ENCODE measurements around the gene CLEC18C. TPM values are rescaled to one million over a fixed set of nuclear protein-coding genes. Genes with fewer than 3 reads are reported as not detected.
"Not testable (repeated sequence)": the region's sequence is repeated elsewhere in the genome, so short reads cannot be mapped to it uniquely, and the experiment has no call there.

Gene CLEC18C
- total RNA-seq, 1 donor = 0.43 TPM

- TF ChIP-seq CTCF (IDR thresholded peaks at IDR 0.05; ENCODE audit: insufficient read depth, low read depth, low read length) = no peak
- no peak for DNase-seq (ENCODE audit: low read depth)
- H3K4me3 ChIP-seq (ENCODE audit: low read depth, low read length) = no peak overlapping the region
These were observed 10.0 kb upstream of the CLEC18C start for GRCh38 chr16:70163596-70163995.

- not testable (repeated sequence) for DNase-seq (ENCODE audit: low read depth); H3K4me3 ChIP-seq (ENCODE audit: low read depth, low read length)
These were observed 6.9 kb upstream of the CLEC18C start for GRCh38 chr16:70166688-70167087.

- not testable (repeated sequence) for H3K4me3 ChIP-seq (ENCODE audit: low read depth, low read length); DNase-seq (ENCODE audit: low read depth)
These were observed 329 bp downstream of the CLEC18C start for GRCh38 chr16:70173916-70174315.

DNA sequence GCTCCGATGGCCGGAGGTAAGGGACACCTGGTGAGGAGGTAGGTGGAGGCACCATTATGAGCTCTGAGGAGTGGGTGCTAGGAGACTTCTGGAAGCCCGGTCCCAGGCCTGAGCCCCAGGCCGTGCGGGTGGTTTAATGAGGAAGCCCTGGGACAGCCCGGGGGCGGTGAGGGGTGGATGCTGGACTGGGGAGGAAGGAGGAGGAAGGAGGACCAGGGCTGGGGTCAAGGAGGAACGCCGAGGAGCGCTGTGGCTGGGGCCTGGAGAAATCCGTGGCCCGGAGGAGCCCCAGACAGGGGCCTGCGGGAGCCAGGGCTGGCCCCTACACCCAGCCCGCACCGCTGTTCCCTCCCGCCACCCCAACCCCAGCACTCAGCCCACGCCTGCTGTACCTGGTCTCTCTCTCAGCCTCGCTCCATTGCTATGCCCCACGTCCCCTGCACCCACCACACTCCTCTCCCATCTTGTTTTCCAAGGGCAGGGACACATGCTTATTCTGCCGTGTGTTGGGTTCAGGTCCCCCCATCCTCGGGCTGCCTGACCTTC lies 873 bp downstream of the CLEC18C start:
- DNase-seq (ENCODE audit: low read depth) = not testable (repeated sequence)

GRCh38 chr16:70187858-70188607 lies 14.4 kb downstream of the CLEC18C start:
- not testable (repeated sequence) for DNase-seq (ENCODE audit: low read depth)
- peak overlapping the region; percentile 27 for H3K4me3 ChIP-seq (ENCODE audit: low read depth, low read length)

More for the DNA sequence above, 873 bp downstream of the CLEC18C start:
- not testable (repeated sequence) for H3K4me3 ChIP-seq (ENCODE audit: low read depth, low read length)

- not testable (repeated sequence) for DNase-seq (ENCODE audit: low read depth)
These were observed 15.0 kb downstream of the CLEC18C start for GRCh38 chr16:70188608-70188915.

DNA sequence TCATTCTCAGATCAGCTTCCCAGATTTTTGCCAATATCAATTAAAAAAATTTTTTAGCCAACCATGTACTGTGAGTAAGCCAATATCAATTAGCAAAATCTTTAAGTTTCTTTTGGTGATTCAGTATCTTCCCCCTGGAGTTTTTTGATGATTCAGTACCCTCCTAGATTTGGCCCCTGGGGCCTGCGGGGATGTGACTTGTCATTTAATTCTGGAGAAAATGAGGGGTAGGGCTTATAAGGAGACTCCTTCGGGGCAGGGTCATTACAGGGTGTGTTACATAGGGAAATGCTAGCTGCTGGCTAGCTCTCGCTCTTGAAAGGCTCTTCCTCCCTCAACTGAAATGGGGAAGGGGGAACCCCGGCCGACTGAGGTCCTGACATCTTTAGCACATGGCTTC lies 17.0 kb downstream of the CLEC18C start:
- not testable (repeated sequence) for DNase-seq (ENCODE audit: low read depth); H3K4me3 ChIP-seq (ENCODE audit: low read depth, low read length)

More at GRCh38 chr16:70188608-70188915, 15.0 kb downstream of the CLEC18C start:
- peak overlapping the region; percentile 27 for H3K4me3 ChIP-seq (ENCODE audit: low read depth, low read length)

GRCh38 chr16:70196683-70197300 lies 23.2 kb downstream of the CLEC18C start:
- not testable (repeated sequence) for H3K4me3 ChIP-seq (ENCODE audit: low read depth, low read length); DNase-seq (ENCODE audit: low read depth)

DNA sequence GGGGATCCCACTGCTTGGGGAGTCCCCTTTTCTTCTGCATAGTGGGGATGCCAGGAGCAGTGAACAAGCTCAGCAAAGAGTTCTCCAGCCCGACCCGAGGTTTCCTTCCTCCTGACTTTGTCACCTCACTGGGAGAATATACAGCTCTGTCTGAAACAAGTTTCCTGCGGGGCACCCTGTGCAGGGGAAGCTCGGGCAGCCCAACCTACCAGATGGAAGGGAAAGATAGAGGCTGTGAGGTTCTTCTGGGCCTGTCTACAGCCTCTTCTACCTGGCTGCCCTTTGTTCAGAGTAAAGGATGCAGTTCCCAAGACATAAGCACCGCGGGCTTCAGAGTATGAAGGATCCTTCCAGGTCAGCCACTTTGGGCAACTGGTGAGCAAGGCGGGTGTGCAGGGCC lies 24.0 kb downstream of the CLEC18C start:
- not testable (repeated sequence) for H3K4me3 ChIP-seq (ENCODE audit: low read depth, low read length); DNase-seq (ENCODE audit: low read depth)

GRCh38 chr16:70198230-70198629 lies 24.6 kb downstream of the CLEC18C start:
- not testable (repeated sequence) for DNase-seq (ENCODE audit: low read depth); H3K4me3 ChIP-seq (ENCODE audit: low read depth, low read length)

DNA sequence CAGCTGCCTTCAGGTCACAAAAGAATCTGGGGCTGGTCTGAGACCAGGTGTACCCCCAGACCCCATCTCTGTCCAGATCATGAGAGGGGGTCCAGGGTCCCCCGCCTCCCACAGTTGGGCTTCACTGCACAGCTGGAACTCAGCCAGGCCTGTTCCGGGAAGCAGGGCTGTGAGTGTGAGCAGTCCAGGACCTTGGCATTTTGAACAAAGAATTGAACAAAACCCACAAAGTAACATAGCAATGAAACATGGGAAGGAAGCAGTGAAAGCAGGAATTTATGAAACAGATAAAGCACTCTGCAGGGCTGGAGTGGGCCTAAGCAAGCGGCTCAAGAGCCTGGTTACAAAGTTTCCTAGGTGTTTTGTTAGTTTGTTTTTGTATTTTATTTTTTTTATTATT lies 25.1 kb downstream of the CLEC18C start:
- not testable (repeated sequence) for H3K4me3 ChIP-seq (ENCODE audit: low read depth, low read length)
- peak; percentile 1 for DNase-seq (ENCODE audit: low read depth)

- DNase-seq (ENCODE audit: low read depth) = peak; percentile 1
- not testable (repeated sequence) for H3K4me3 ChIP-seq (ENCODE audit: low read depth, low read length)
These were observed 25.6 kb downstream of the CLEC18C start for GRCh38 chr16:70199170-70199569.

- DNase-seq (ENCODE audit: low read depth); H3K4me3 ChIP-seq (ENCODE audit: low read depth, low read length): not testable (repeated sequence)
These were observed 26.5 kb downstream of the CLEC18C start for GRCh38 chr16:70200063-70200462.

DNA sequence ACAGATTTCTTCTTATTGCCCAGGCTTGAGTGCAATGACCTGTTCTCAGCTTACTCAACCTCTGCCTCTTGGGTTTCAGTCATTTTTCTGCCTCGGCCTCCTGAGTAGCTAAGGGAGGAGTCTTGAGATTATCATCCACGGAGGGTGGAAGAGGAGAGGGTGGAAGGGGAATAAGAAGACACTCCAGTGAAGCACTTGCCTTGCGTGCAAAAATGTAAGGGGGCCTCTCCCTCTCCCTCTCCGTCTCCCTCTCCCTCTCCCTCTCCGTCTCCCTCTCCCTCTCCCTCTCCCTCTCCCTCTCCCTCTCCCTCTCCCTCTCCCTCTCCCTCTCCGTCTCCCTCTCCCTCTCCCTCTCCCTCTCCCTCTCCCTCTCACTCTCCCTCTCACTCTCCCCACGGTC lies 29.9 kb downstream of the CLEC18C start:
- DNase-seq (ENCODE audit: low read depth); H3K4me3 ChIP-seq (ENCODE audit: low read depth, low read length): not testable (repeated sequence)

GRCh38 chr16:70204010-70204409 lies 30.4 kb downstream of the CLEC18C start:
- not testable (repeated sequence) for H3K4me3 ChIP-seq (ENCODE audit: low read depth, low read length); DNase-seq (ENCODE audit: low read depth)

GRCh38 chr16:70204668-70205405 lies 31.2 kb downstream of the CLEC18C start:
- not testable (repeated sequence) for DNase-seq (ENCODE audit: low read depth); H3K4me3 ChIP-seq (ENCODE audit: low read depth, low read length)

GRCh38 chr16:70206382-70206781 lies 32.8 kb downstream of the CLEC18C start:
- H3K4me3 ChIP-seq (ENCODE audit: low read depth, low read length); DNase-seq (ENCODE audit: low read depth): not testable (repeated sequence)

- DNase-seq (ENCODE audit: low read depth) = not testable (repeated sequence)
These were observed 45.0 kb downstream of the CLEC18C start for GRCh38 chr16:70218586-70218985.

More at GRCh38 chr16:70218586-70218985, 45.0 kb downstream of the CLEC18C start:
- not testable (repeated sequence) for H3K4me3 ChIP-seq (ENCODE audit: low read depth, low read length)
